ENCODE data around the gene HMCES. TPM values are rescaled to one million over a fixed set of nuclear protein-coding genes. Genes with fewer than 3 reads are reported as not detected.

HMCES gene
- total and polyA plus RNA-seq, 4 donors = 13.7 to 18.2 (median 15.3) TPM

DNA sequence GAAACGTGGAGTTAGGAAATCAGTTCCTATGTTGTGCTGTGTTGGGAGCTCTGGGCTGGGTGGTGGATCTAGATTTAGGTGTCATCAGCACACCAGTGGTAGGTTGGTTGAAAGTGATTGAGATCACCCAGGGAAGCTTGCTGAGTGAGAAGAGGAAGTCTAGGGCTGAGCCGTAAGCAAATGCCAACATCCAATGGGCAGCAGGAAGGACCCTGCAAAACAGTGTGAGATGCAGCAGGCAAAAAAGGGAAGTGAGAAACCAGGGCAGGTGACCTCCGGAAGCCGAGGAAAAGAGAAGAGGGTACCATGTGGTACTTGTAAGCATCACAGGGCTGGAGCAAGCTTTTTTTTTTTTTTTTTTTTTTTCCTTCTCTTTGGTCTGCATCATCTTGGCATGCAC is 45.1 kb upstream of the HMCES start:
- DNase-seq (ENCODE audit: low spot score) = no peak
- H3K27me3 ChIP-seq (ENCODE audit: control insufficient read depth in 4 of 4, insufficient read depth in 4 of 4, low read length in 3 of 4) = no peaks in the 10 kb centered on the region

GRCh38 chr3:129234441-129234840 is 44.2 kb upstream of the HMCES start:
- TF ChIP-seq CTCF (IDR thresholded peaks at IDR 0.05; ENCODE audit: low read depth, low read length, missing input control) (no peak), SP1 (IDR thresholded peaks at IDR 0.05) (no peak), JUND (IDR thresholded peaks at IDR 0.05) (no peak), YY1 (IDR thresholded peaks at IDR 0.05) (no peak), RXRA (IDR thresholded peaks at IDR 0.05) (no peak)
- Histone ChIP-seq H3K9ac (ENCODE audit: low read depth in 1 of 2, low read length in 2 of 2) (no peak overlapping the region), H3K4me1 (ENCODE audit: control insufficient read depth in 4 of 4, insufficient read depth in 4 of 4, low read length in 3 of 4) (peaks cover 0 to 3% (median 1%) of the 10 kb centered on the region in 4 donors), H3K9me3 (ENCODE audit: control insufficient read depth in 4 of 4, low read length in 3 of 4) (no peaks in the 10 kb centered on the region), H3K27me3 (ENCODE audit: control insufficient read depth in 4 of 4, insufficient read depth in 4 of 4, low read length in 3 of 4) (no peaks in the 10 kb centered on the region), H3K27ac (ENCODE audit: low read depth in 1 of 2, low read length in 2 of 2) (peak overlapping the region; percentile 35 to 54), H3K4me3 (ENCODE audit: low read depth in 1 of 3, low read length in 3 of 3) (no peak overlapping the region), H3K36me3 (ENCODE audit: control insufficient read depth in 4 of 4, insufficient read depth in 3 of 4, low read depth in 1 of 4, low read length in 3 of 4) (no peaks in the 10 kb centered on the region)
- 97% methylated on average over 3 of the region's 3 CpGs for WGBS
- no peak for DNase-seq (ENCODE audit: low spot score)

More for the DNA sequence above, 45.1 kb upstream of the HMCES start:
- Histone ChIP-seq H3K4me3 (ENCODE audit: low read depth in 1 of 3, low read length in 3 of 3) (no peak overlapping the region), H3K4me1 (ENCODE audit: control insufficient read depth in 4 of 4, insufficient read depth in 4 of 4, low read length in 3 of 4) (peaks cover 0 to 12% (median 7%) of the 10 kb centered on the region in 4 donors), H3K27ac (ENCODE audit: low read depth in 1 of 2, low read length in 2 of 2) (peak overlapping the region; percentile 10 to 70), H3K36me3 (ENCODE audit: control insufficient read depth in 4 of 4, insufficient read depth in 3 of 4, low read depth in 1 of 4, low read length in 3 of 4) (no peaks in the 10 kb centered on the region), H3K9me3 (ENCODE audit: control insufficient read depth in 4 of 4, low read length in 3 of 4) (no peaks in the 10 kb centered on the region), H3K9ac (ENCODE audit: low read depth in 1 of 2, low read length in 2 of 2) (no peak overlapping the region)
- WGBS = 73% methylated on average over 4 of the region's 4 CpGs
- no peak for TF ChIP-seq RXRA (IDR thresholded peaks at IDR 0.05)
- TF ChIP-seq, protein P1, sequence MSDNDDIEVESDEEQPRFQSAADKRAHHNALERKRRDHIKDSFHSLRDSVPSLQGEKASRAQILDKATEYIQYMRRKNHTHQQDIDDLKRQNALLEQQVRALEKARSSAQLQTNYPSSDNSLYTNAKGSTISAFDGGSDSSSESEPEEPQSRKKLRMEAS (IDR thresholded peaks at IDR 0.05) = peak; percentile 24

DNA sequence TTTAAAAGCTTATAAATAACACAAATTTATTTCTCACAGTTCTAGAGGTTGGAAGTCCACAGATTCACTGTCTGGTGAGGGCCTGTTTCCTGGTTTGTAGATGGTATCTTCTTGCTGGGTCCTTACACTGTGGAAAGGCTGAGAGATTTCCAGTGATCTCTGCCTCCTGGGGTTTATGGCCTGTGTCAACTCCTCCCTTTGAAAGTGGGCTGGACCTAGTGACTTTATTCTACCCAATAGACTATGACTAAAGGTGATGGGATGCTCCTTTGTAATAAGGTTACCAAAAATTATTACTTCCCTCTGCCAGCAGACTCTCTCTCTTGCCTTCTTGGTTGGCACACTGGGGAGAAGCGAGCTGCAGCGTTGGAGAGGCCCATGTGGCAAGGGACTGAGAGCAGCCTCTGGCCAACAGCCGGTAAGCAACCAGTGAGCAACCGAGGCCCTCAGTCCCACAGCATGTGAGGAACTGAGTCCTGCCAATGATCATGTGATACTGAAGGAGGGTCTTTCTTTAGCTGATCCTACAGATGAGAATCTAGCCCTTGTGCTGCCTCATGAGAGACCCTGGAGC is 43.2 kb upstream of the HMCES start:
- no peak overlapping the region for H3K27ac ChIP-seq (ENCODE audit: low read depth in 1 of 2, low read length in 2 of 2)
- no peaks in the 10 kb centered on the region for H3K36me3 ChIP-seq (ENCODE audit: control insufficient read depth in 4 of 4, insufficient read depth in 3 of 4, low read depth in 1 of 4, low read length in 3 of 4)
- H3K9ac ChIP-seq (ENCODE audit: low read depth in 1 of 2, low read length in 2 of 2) = no peak overlapping the region
- no peaks in the 10 kb centered on the region for H3K27me3 ChIP-seq (ENCODE audit: control insufficient read depth in 4 of 4, insufficient read depth in 4 of 4, low read length in 3 of 4)
- TF ChIP-seq, protein P1 (IDR thresholded peaks at IDR 0.05) = no peak
- no peak for TF ChIP-seq RAD21 (IDR thresholded peaks at IDR 0.05)
- no peak for TF ChIP-seq HNF4A (conservative IDR thresholded peaks at IDR 0.05)
- TF ChIP-seq TAF1 (conservative IDR thresholded peaks at IDR 0.05) = no peak
- no peak for TF ChIP-seq NR2F2 (IDR thresholded peaks at IDR 0.05)
- TF ChIP-seq, protein P2, sequence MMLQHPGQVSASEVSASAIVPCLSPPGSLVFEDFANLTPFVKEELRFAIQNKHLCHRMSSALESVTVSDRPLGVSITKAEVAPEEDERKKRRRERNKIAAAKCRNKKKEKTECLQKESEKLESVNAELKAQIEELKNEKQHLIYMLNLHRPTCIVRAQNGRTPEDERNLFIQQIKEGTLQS (IDR thresholded peaks at IDR 0.05) = no peak
- no peak for TF ChIP-seq ZBTB33 (IDR thresholded peaks at IDR 0.05)
- TF ChIP-seq CTCF (IDR thresholded peaks at IDR 0.05; ENCODE audit: low read depth, low read length, missing input control) = no peak
- TF ChIP-seq EGR1 (IDR thresholded peaks at IDR 0.05; ENCODE audit: low read depth in 2 of 2) = no peak
- TF ChIP-seq YY1 (IDR thresholded peaks at IDR 0.05) = no peak
- no peak for TF ChIP-seq GABPA (IDR thresholded peaks at IDR 0.05 in 1 of 2, conservative IDR thresholded peaks at IDR 0.05 in 1 of 2)
- TF ChIP-seq REST (IDR thresholded peaks at IDR 0.05) = no peak
- TF ChIP-seq FOXA1 (IDR thresholded peaks at IDR 0.05) = no peak
- TF ChIP-seq FOXA2 (IDR thresholded peaks at IDR 0.05) = no peak
- no peak for TF ChIP-seq JUND (IDR thresholded peaks at IDR 0.05)
- no peak for TF ChIP-seq RXRA (IDR thresholded peaks at IDR 0.05)
- TF ChIP-seq SP1 (IDR thresholded peaks at IDR 0.05) = no peak
- DNase-seq (ENCODE audit: low spot score) = no peak
- WGBS = 96% methylated on average over 4 of the region's 4 CpGs
- no peak overlapping the region for H3K4me3 ChIP-seq (ENCODE audit: low read depth in 1 of 3, low read length in 3 of 3)
- no peaks in the 10 kb centered on the region for H3K9me3 ChIP-seq (ENCODE audit: control insufficient read depth in 4 of 4, low read length in 3 of 4)
- no peaks in the 10 kb centered on the region for H3K4me1 ChIP-seq (ENCODE audit: control insufficient read depth in 4 of 4, insufficient read depth in 4 of 4, low read length in 3 of 4)
